Esophagus squamous epithelium (tissue), 5 donors: ENCODE measurements around the gene YARS2. TPM values are rescaled to one million over a fixed set of nuclear protein-coding genes. Genes with fewer than 3 reads are reported as not detected.

Experiments used
- DNase-seq: peaks from one replicate; lab custom pipeline; 2025; lab: John Stamatoyannopoulos, UW
- H3K27ac ChIP-seq, 4 donors: fragments of 200-600 bp; sonication (generic); one replicate each; pipeline ENCODE4 v1.5.1; 2016 to 2019; ENCODE audit warnings: mild to moderate bottlenecking in 1 of 4
- H3K27me3 ChIP-seq, 4 donors: fragments of 200-600 bp; sonication (generic); 1 replicate in 3 of 4; 2 replicates in 1 of 4; pipeline versions ENCODE4 v1.5.1 to v1.6.0; 2017 to 2021; ENCODE audit warnings: antibody characterized with exemption in 1 of 4
- H3K36me3 ChIP-seq, 3 donors: fragments of 200-600 bp; sonication (generic); one replicate each; pipeline ENCODE4 v1.5.1; 2016 to 2019
- H3K4me1 ChIP-seq, 3 donors: fragments of 200-600 bp; sonication (generic); one replicate each; pipeline ENCODE4 v1.5.1; 2017 to 2019
- H3K4me3 ChIP-seq, 4 donors: fragments of 200-600 bp; sonication (generic); 1 replicate in 3 of 4; 2 replicates in 1 of 4; pipeline ENCODE4 v1.5.1; 2016 to 2019; ENCODE audit warnings: mild to moderate bottlenecking in 2 of 4, moderate library complexity in 1 of 4
- H3K9me3 ChIP-seq, 3 donors: fragments of 200-600 bp; sonication (generic); one replicate each; pipeline ENCODE4 v1.5.1; 2016 to 2019
- CTCF ChIP-seq, 6 experiments: fragments of 450-650 bp in 4 of 6; fragments of 200-600 bp in 2 of 6; sonication (generic) in 2 of 6; IDR thresholded peaks; one replicate each; pipeline ENCODE4 v1.5.1; 2016 to 2019; ENCODE audit warnings: antibody characterized with exemption in 6 of 6, mild to moderate bottlenecking in 4 of 6, moderate library complexity in 4 of 6
- POLR2A ChIP-seq, 4 donors: fragments of 450-650 bp; IDR thresholded peaks; one replicate each; pipeline ENCODE4 v1.6.1; 2017; ENCODE audit warnings: antibody characterized with exemption in 4 of 4, mild to moderate bottlenecking in 4 of 4, moderate library complexity in 3 of 4
- WGBS, 2 donors: methylation state at CpG; one replicate each; pipeline ENCODE4 v1.1.5; 2018; 5-methylcytosine and 5-hydroxymethylcytosine counted together
- intact Hi-C: fragments of 100-400 bp; cut with DNase I; formaldehyde crosslinking; loops from one replicate; pipeline ENCODE4 v1.15.0; 2022
- total RNA-seq, 4 donors: library from RNA; depleted of rRNA; stranded (reverse); fragments of >200 nt; gene quantifications; one replicate each; pipeline ENCODE4 v1.1.0, GENCODE V29; 2016
- donor health status: DM: yes; HTN: yes; CAD: no.

YARS2 gene
- 10 to 100 TPM; 17.0 to 26.3 (median 22.8) TPM for total RNA-seq

GRCh38 chr12:32755654-32756475 is at the start of gene YARS2:
YARS2 (minus strand) TSS chr12:32755897; CDS start chr12:32755874, 23 bp downstream.
- no peaks in the 10 kb centered on the region for H3K27me3 ChIP-seq
- peak in 2 of 4 donors; percentile 57 to 71 for TF ChIP-seq POLR2A (IDR thresholded peaks at IDR 0.05)
- peak; percentile 71 to 90 (median 82) for TF ChIP-seq CTCF (IDR thresholded peaks at IDR 0.05)
- peaks cover 0 to 27% (median 2%) of the 10 kb centered on the region in 3 donors for H3K36me3 ChIP-seq
- H3K27ac ChIP-seq: peak within 1 kb of the TSS; percentile 83 to 94 (median 94)
- H3K4me1 ChIP-seq: peaks cover 6 to 20% (median 12%) of the 10 kb centered on the region in 3 donors
- WGBS, 2 donors: 0 to 1% methylated on average over 21 to 23 of the region's 39 CpGs
- H3K4me3 ChIP-seq: peak within 1 kb of the TSS; percentile 67 to 91 (median 72)
- intact Hi-C loops: loop anchor here (10.0 kb wide), 1 partner anchor 1269 kb away; the partner anchor contains the start of gene ALG10
- DNase-seq: peak; percentile 55
- no peaks in the 10 kb centered on the region for H3K9me3 ChIP-seq

- no peaks in the 10 kb centered on the region for H3K36me3 ChIP-seq
- 81 to 87% methylated on average over 3 of the region's 3 CpGs for WGBS, 2 donors
- DNase-seq: no peak
Observed at GRCh38 chr12:32804301-32804700, 48.6 kb upstream of the YARS2 start.

DNA sequence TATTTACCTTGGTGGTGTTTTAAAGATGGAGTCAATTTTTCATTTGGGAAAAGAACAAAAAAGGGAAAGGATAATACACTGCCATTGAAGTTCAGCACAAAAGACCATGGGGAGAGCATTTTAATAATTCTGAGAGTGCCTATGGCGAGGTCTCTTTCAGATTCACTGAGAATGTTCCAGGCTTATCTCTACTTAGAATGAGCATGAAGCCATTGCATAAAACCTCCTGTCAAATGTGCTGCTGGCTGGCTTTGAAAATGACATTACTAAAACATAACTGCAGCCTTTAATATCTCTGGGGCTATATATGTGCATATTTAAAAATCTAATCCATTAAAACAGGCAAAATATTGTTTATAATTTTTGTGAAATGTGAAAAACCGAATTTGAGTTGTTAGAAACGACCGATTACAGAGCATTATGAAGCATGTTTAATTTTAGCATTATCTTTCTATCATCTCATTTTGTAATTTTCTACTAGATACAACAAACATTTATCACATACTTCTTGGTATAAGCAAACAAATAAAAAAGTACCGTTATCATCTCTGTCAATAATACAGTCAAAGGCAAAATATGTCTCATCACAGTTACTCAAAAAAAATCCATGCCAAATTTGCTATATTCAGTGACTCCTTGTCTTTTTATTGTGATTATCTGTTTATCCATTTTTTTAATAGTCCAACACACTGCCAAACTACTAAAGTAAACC is 45.7 kb upstream of the YARS2 start:
- DNase-seq: no peak
- intact Hi-C loops: no loop called here
- WGBS, 2 donors: 66 to 74% methylated on average over 5 of the region's 5 CpGs
- no peaks in the 10 kb centered on the region for H3K27me3 ChIP-seq
- TF ChIP-seq CTCF (IDR thresholded peaks at IDR 0.05) (no peak), POLR2A (IDR thresholded peaks at IDR 0.05) (no peak)
- H3K4me3 ChIP-seq: no peak overlapping the region
- no peaks in the 10 kb centered on the region for H3K36me3 ChIP-seq
- no peaks in the 10 kb centered on the region for H3K9me3 ChIP-seq
- H3K27ac ChIP-seq: no peak overlapping the region
- H3K4me1 ChIP-seq: no peaks in the 10 kb centered on the region

More at GRCh38 chr12:32804301-32804700, 48.6 kb upstream of the YARS2 start:
- H3K9me3 ChIP-seq: no peaks in the 10 kb centered on the region
- no peaks in the 10 kb centered on the region for H3K4me1 ChIP-seq
- intact Hi-C loops: no loop called here
- no peak for TF ChIP-seq POLR2A (IDR thresholded peaks at IDR 0.05)
- no peak for TF ChIP-seq CTCF (IDR thresholded peaks at IDR 0.05)
- no peaks in the 10 kb centered on the region for H3K27me3 ChIP-seq
- no peak overlapping the region for H3K27ac ChIP-seq
- H3K4me3 ChIP-seq: no peak overlapping the region

DNA sequence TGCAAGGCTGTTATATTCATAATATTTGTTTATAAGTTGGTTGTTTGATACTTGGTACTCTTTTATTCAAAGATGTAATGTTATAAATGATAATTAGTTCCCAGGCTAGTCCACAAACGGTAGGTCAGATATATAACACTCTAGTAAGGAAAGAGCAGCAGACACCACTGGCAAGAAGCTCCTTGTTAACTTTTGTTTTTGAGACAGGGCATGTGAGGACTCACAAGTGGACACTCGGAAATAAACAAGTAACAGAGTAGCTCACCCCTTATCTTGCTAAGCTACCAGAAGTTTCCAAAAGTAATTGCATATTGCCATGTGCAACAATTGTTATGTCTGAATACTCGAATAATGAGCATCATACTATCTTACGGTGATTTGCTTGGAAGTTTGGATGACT is 38.6 kb upstream of the YARS2 start:
- TF ChIP-seq POLR2A (IDR thresholded peaks at IDR 0.05) (no peak), CTCF (IDR thresholded peaks at IDR 0.05) (no peak)
- no peak for DNase-seq
- intact Hi-C loops: no loop called here
- 56 to 76% methylated on average over 4 of the region's 4 CpGs for WGBS, 2 donors
- peaks cover 0 to 3% (median 0%) of the 10 kb centered on the region in 3 donors for H3K36me3 ChIP-seq
- no peaks in the 10 kb centered on the region for H3K27me3 ChIP-seq
- H3K4me1 ChIP-seq: no peaks in the 10 kb centered on the region
- H3K4me3 ChIP-seq: no peak overlapping the region
- no peak overlapping the region for H3K27ac ChIP-seq
- no peaks in the 10 kb centered on the region for H3K9me3 ChIP-seq

GRCh38 chr12:32789916-32790315 is 34.2 kb upstream of the YARS2 start:
- WGBS, 2 donors: 36 to 40% methylated on average over 2 of the region's 2 CpGs
- no peak for DNase-seq
- Histone ChIP-seq H3K4me3 (no peak overlapping the region), H3K4me1 (no peaks in the 10 kb centered on the region), H3K9me3 (no peaks in the 10 kb centered on the region), H3K27ac (no peak overlapping the region), H3K27me3 (no peaks in the 10 kb centered on the region), H3K36me3 (no peaks in the 10 kb centered on the region)
- TF ChIP-seq CTCF (IDR thresholded peaks at IDR 0.05): no peak
- no peak for TF ChIP-seq POLR2A (IDR thresholded peaks at IDR 0.05)
- intact Hi-C loops: no loop called here
